GM18519 (cell line): ENCODE results near the gene CTSS.
A peak's percentile ranks its signal among the peaks of the same experiment; 100 is the strongest.
"Not testable (repeated sequence)": the region's sequence is repeated elsewhere in the genome, so short reads cannot be mapped to it uniquely, and the experiment has no call there.

ENCODE experiments used
- ATAC-seq: cut with Tn5 transposase; IDR thresholded peaks from one replicate; pipeline ENCODE4 v1.9.1; 2021; ENCODE audit warnings: mild to moderate bottlenecking, moderate library complexity; ENCODE audit not compliant: unreplicated experiment, low FRiP score

CTSS gene

GRCh38 chr1:150765296-150765976 lies at the start of gene CTSS:
CTSS (minus strand) TSS chr1:150765778; CDS start chr1:150764763, 1,015 bp downstream.
- ATAC-seq, result peak; percentile 73

- ATAC-seq, result no peak
Observed at GRCh38 chr1:150813028-150813707, 47.6 kb upstream of the CTSS start.

- no peak for ATAC-seq
Observed at GRCh38 chr1:150810958-150811659, 45.5 kb upstream of the CTSS start.

GRCh38 chr1:150809651-150810050 lies 44.1 kb upstream of the CTSS start:
- ATAC-seq, result no peak

GRCh38 chr1:150808846-150809245 lies 43.3 kb upstream of the CTSS start:
- ATAC-seq, result no peak

GRCh38 chr1:150808121-150808520 lies 42.5 kb upstream of the CTSS start, which contains the start of gene CTSK:
CTSK (minus strand) TSS chr1:150808260; CDS start chr1:150806805, 1,455 bp downstream.
- no peak for ATAC-seq

- ATAC-seq, result no peak
Observed at GRCh38 chr1:150807249-150808023, 41.9 kb upstream of the CTSS start.

- ATAC-seq, result no peak
Observed at GRCh38 chr1:150805899-150806298, 40.3 kb upstream of the CTSS start.

GRCh38 chr1:150804671-150805070 lies 39.1 kb upstream of the CTSS start:
- ATAC-seq, result no peak

GRCh38 chr1:150799089-150799488 lies 33.5 kb upstream of the CTSS start:
- no peak for ATAC-seq

GRCh38 chr1:150798525-150798924 lies 32.9 kb upstream of the CTSS start:
- no peak for ATAC-seq

GRCh38 chr1:150796374-150796773 lies 30.8 kb upstream of the CTSS start:
- no peak for ATAC-seq

GRCh38 chr1:150793778-150794177 lies 28.2 kb upstream of the CTSS start:
- ATAC-seq, result not testable (repeated sequence)

- ATAC-seq, result no peak
Observed at GRCh38 chr1:150793221-150793620, 27.6 kb upstream of the CTSS start.

GRCh38 chr1:150791585-150791984 lies 26.0 kb upstream of the CTSS start:
- no peak for ATAC-seq

GRCh38 chr1:150789396-150789795 lies 23.8 kb upstream of the CTSS start:
- no peak for ATAC-seq

GRCh38 chr1:150788946-150789345 lies 23.4 kb upstream of the CTSS start:
- no peak for ATAC-seq

GRCh38 chr1:150787455-150787854 lies 21.9 kb upstream of the CTSS start:
- no peak for ATAC-seq

- no peak for ATAC-seq
Observed at GRCh38 chr1:150780510-150780909, 14.9 kb upstream of the CTSS start.

- ATAC-seq, result no peak
Observed at GRCh38 chr1:150778409-150778808, 12.8 kb upstream of the CTSS start.

GRCh38 chr1:150777544-150777943 lies 12.0 kb upstream of the CTSS start:
- ATAC-seq, result no peak
